Spleen (tissue), 7 donors: ENCODE results near the gene KIAA2012.

ENCODE experiments used
- POLR2A ChIP-seq, 3 donors: fragments of 450-650 bp; IDR thresholded peaks; one replicate each; pipeline ENCODE4 v1.5.1; 2017; ENCODE audit warnings: antibody characterized with exemption in 3 of 3, mild to moderate bottlenecking in 1 of 3
- POLR2AphosphoS5 ChIP-seq, 3 donors: sonication (generic); formaldehyde crosslinking; IDR thresholded peaks; one replicate each; pipeline ENCODE4 v1.5.1; 2017; ENCODE audit warnings: antibody characterized with exemption in 3 of 3
- TF ChIP-seq, protein P1 (sequence below), 11 experiments: fragments of 200-600 bp in 7 of 11; fragments of 450-650 bp in 4 of 11; sonication (generic) in 4 of 11; IDR thresholded peaks in 8 of 11; conservative IDR thresholded peaks in 3 of 11; 1 replicate in 7 of 11; 2 replicates in 4 of 11; pipeline versions ENCODE4 v1.4.0 to v1.8.0; 2016 to 2021; ENCODE audit warnings: antibody characterized with exemption in 11 of 11, inconsistent platforms in 4 of 11, mild to moderate bottlenecking in 1 of 11
- donor health status: DM: no; HTN: no; CAD: no; lungs with moderate emphysema.
- donor health status: DM: no; HTN: no; CAD: no.
- donor health status: DM: no; HTN: no; CAD: no.

DNA sequence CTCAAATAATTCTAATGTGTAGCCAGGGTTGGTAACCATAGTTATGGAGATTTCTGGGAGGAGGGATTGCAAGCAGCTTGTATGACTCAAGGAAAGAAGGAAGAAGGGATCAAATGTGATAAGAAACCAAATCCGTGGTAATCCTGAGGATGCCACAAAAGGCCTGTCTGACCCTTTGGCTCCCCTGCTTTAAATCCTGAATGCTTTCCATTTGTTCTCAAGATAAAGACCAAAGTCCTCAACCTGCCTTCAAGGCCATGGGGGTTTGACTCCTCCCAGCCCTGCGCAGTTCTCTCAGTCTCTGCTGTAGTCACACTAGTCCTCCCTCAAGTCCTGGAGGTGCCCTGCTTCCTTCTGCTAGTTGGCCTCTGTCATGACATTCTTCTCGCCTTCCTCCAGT, 91.4 kb downstream of the KIAA2012 start:
- TF ChIP-seq POLR2A (IDR thresholded peaks at IDR 0.05) (no peak), POLR2AphosphoS5 (IDR thresholded peaks at IDR 0.05) (no peak)
- TF ChIP-seq, protein P1, sequence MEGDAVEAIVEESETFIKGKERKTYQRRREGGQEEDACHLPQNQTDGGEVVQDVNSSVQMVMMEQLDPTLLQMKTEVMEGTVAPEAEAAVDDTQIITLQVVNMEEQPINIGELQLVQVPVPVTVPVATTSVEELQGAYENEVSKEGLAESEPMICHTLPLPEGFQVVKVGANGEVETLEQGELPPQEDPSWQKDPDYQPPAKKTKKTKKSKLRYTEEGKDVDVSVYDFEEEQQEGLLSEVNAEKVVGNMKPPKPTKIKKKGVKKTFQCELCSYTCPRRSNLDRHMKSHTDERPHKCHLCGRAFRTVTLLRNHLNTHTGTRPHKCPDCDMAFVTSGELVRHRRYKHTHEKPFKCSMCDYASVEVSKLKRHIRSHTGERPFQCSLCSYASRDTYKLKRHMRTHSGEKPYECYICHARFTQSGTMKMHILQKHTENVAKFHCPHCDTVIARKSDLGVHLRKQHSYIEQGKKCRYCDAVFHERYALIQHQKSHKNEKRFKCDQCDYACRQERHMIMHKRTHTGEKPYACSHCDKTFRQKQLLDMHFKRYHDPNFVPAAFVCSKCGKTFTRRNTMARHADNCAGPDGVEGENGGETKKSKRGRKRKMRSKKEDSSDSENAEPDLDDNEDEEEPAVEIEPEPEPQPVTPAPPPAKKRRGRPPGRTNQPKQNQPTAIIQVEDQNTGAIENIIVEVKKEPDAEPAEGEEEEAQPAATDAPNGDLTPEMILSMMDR (IDR thresholded peaks at IDR 0.05 in 8 of 11, conservative IDR thresholded peaks at IDR 0.05 in 3 of 11), result no peak
